ENCODE measurements around the gene SLC25A3. TPM values are rescaled to one million over a fixed set of nuclear protein-coding genes. Genes with fewer than 3 reads are reported as not detected.
A peak's percentile ranks its signal among the peaks of the same experiment; 100 is the strongest.
"Not testable (repeated sequence)": the region's sequence is repeated elsewhere in the genome, so short reads cannot be mapped to it uniquely, and the experiment has no call there.

SLC25A3 gene
- total and polyA plus RNA-seq, 2 experiments from 2014 or later, result 472 to 941 TPM

- no peaks in the 10 kb centered on the region for H3K9me3 ChIP-seq (ENCODE audit: low read depth)
- no peaks in the 10 kb centered on the region for H4K20me1 ChIP-seq (ENCODE audit: insufficient read depth)
- no peak overlapping the region for H2AFZ ChIP-seq
- H3K27ac ChIP-seq, result no peak overlapping the region
- H3F3A ChIP-seq (ENCODE audit: insufficient read depth), result peaks cover 6% of the 10 kb centered on the region; the same call in 1 of the 2 replicates
- no peak overlapping the region for H3K9ac ChIP-seq
- H3K9me2 ChIP-seq (ENCODE audit: insufficient read depth), result no peaks in the 10 kb centered on the region
- H3K36me3 ChIP-seq (ENCODE audit: low read depth), result no peaks in the 10 kb centered on the region
- in situ Hi-C loops (cut with MboI), result loop anchor here (25.0 kb wide), 1 partner anchor 413 kb away; no protein-coding TSS in a partner anchor
- TF ChIP-seq EZH2 (IDR thresholded peaks at IDR 0.05; ENCODE audit: insufficient read depth, poor library complexity, severe bottlenecking) (no peak), EZH2phosphoT487 (IDR thresholded peaks at IDR 0.05; ENCODE audit: insufficient read depth, low read depth) (no peak)
- H3K4me1 ChIP-seq (ENCODE audit: insufficient read depth), result no peaks in the 10 kb centered on the region
- WGBS, 2 experiments (ENCODE audit: low coverage in 1 of 2, low lambda C conversion rate in 2 of 2, missing lambda C conversion rate in 2 of 2), result 86 to 88% methylated on average over 1 of the region's 1 CpG
- H3K27me3 ChIP-seq (replicated peaks; ENCODE audit: insufficient read depth), result no peaks in the 10 kb centered on the region
- H3K4me3 ChIP-seq, result no peak overlapping the region
- no peaks in the 10 kb centered on the region for H3K79me2 ChIP-seq (ENCODE audit: insufficient read depth)
- H3K4me2 ChIP-seq (ENCODE audit: unreplicated experiment), result no peak overlapping the region
- DNase-seq, result peak; percentile 27
These were observed 19.4 kb upstream of the SLC25A3 start for GRCh38 chr12:98574110-98574509.

- no peaks in the 10 kb centered on the region for H3K9me2 ChIP-seq (ENCODE audit: insufficient read depth)
- H3K27me3 ChIP-seq (replicated peaks; ENCODE audit: insufficient read depth), result no peaks in the 10 kb centered on the region
- H3K4me3 ChIP-seq, result no peak overlapping the region
- H3K9ac ChIP-seq, result no peak overlapping the region
- H3K4me1 ChIP-seq (ENCODE audit: insufficient read depth), result no peaks in the 10 kb centered on the region
- H2AFZ ChIP-seq, result no peak overlapping the region
- no peaks in the 10 kb centered on the region for H3K36me3 ChIP-seq (ENCODE audit: low read depth)
- peaks cover 6% of the 10 kb centered on the region; the same call in 1 of the 2 replicates for H3F3A ChIP-seq (ENCODE audit: insufficient read depth)
- in situ Hi-C loops (cut with MboI), result no loop called here
- 74% methylated on average over 3 to 4 of the region's 4 CpGs for WGBS, 2 experiments (ENCODE audit: low coverage in 1 of 2, low lambda C conversion rate in 2 of 2, missing lambda C conversion rate in 2 of 2)
- H3K79me2 ChIP-seq (ENCODE audit: insufficient read depth), result no peaks in the 10 kb centered on the region
- no peak for DNase-seq
- no peak for TF ChIP-seq EZH2phosphoT487 (IDR thresholded peaks at IDR 0.05; ENCODE audit: insufficient read depth, low read depth)
- no peak for TF ChIP-seq EZH2 (IDR thresholded peaks at IDR 0.05; ENCODE audit: insufficient read depth, poor library complexity, severe bottlenecking)
- H3K27ac ChIP-seq, result no peak overlapping the region
- no peak overlapping the region for H3K4me2 ChIP-seq (ENCODE audit: unreplicated experiment)
- no peaks in the 10 kb centered on the region for H3K9me3 ChIP-seq (ENCODE audit: low read depth)
- no peaks in the 10 kb centered on the region for H4K20me1 ChIP-seq (ENCODE audit: insufficient read depth)
These were observed 18.5 kb upstream of the SLC25A3 start for GRCh38 chr12:98575013-98575412.

GRCh38 chr12:98576795-98577194 is 16.7 kb upstream of the SLC25A3 start:
- H3K9me3 ChIP-seq (ENCODE audit: low read depth); H3K4me2 ChIP-seq (ENCODE audit: unreplicated experiment); H3K27ac ChIP-seq; H3K27me3 ChIP-seq (replicated peaks; ENCODE audit: insufficient read depth); H3K4me1 ChIP-seq (ENCODE audit: insufficient read depth); H4K20me1 ChIP-seq (ENCODE audit: insufficient read depth); H3K4me3 ChIP-seq; H3K79me2 ChIP-seq (ENCODE audit: insufficient read depth); H3K9me2 ChIP-seq (ENCODE audit: insufficient read depth); H3K36me3 ChIP-seq (ENCODE audit: low read depth); in situ Hi-C loops (cut with MboI); H2AFZ ChIP-seq; DNase-seq; H3F3A ChIP-seq (ENCODE audit: insufficient read depth); H3K9ac ChIP-seq: not testable (repeated sequence)
- 67 to 70% methylated on average over 2 of the region's 2 CpGs for whole genome bisulfite sequencing, 2 experiments (ENCODE audit: low coverage in 1 of 2, low lambda C conversion rate in 2 of 2, missing lambda C conversion rate in 2 of 2)

GRCh38 chr12:98578392-98578791 is 15.1 kb upstream of the SLC25A3 start:
- WGBS, 2 experiments (ENCODE audit: low coverage in 1 of 2, low lambda C conversion rate in 2 of 2, missing lambda C conversion rate in 2 of 2), result 96 to 97% methylated on average over 1 of the region's 1 CpG
- H3K27me3 ChIP-seq (replicated peaks; ENCODE audit: insufficient read depth), result no peaks in the 10 kb centered on the region

GRCh38 chr12:98578821-98579220 is 14.7 kb upstream of the SLC25A3 start:
- DNase-seq, result peak; percentile 21
- in situ Hi-C loops (cut with MboI), result no loop called here
- Histone ChIP-seq H3K9me3 (ENCODE audit: low read depth) (no peaks in the 10 kb centered on the region), H3F3A (ENCODE audit: insufficient read depth) (peaks cover 6% of the 10 kb centered on the region; the same call in 1 of the 2 replicates), H3K4me2 (ENCODE audit: unreplicated experiment) (no peak overlapping the region), H4K20me1 (ENCODE audit: insufficient read depth) (no peaks in the 10 kb centered on the region), H3K27me3 (replicated peaks; ENCODE audit: insufficient read depth) (no peaks in the 10 kb centered on the region), H2AFZ (no peak overlapping the region), H3K79me2 (ENCODE audit: insufficient read depth) (no peaks in the 10 kb centered on the region), H3K9ac (no peak overlapping the region), H3K27ac (no peak overlapping the region), H3K9me2 (ENCODE audit: insufficient read depth) (no peaks in the 10 kb centered on the region), H3K4me3 (no peak overlapping the region), H3K36me3 (ENCODE audit: low read depth) (no peaks in the 10 kb centered on the region), H3K4me1 (ENCODE audit: insufficient read depth) (no peaks in the 10 kb centered on the region)
- no peak for TF ChIP-seq EZH2phosphoT487 (IDR thresholded peaks at IDR 0.05; ENCODE audit: insufficient read depth, low read depth)
- no peak for TF ChIP-seq EZH2 (IDR thresholded peaks at IDR 0.05; ENCODE audit: insufficient read depth, poor library complexity, severe bottlenecking)
- WGBS, 2 experiments (ENCODE audit: low coverage in 1 of 2, low lambda C conversion rate in 2 of 2, missing lambda C conversion rate in 2 of 2), result 67 to 73% methylated on average over 2 of the region's 2 CpGs

More at GRCh38 chr12:98578392-98578791, 15.1 kb upstream of the SLC25A3 start:
- no peaks in the 10 kb centered on the region for H3K4me1 ChIP-seq (ENCODE audit: insufficient read depth)
- H3K27ac ChIP-seq, result no peak overlapping the region
- H2AFZ ChIP-seq, result no peak overlapping the region
- H3K9me2 ChIP-seq (ENCODE audit: insufficient read depth), result no peaks in the 10 kb centered on the region
- H3F3A ChIP-seq (ENCODE audit: insufficient read depth), result peaks cover 6% of the 10 kb centered on the region; the same call in 1 of the 2 replicates
- TF ChIP-seq EZH2 (IDR thresholded peaks at IDR 0.05; ENCODE audit: insufficient read depth, poor library complexity, severe bottlenecking) (no peak), EZH2phosphoT487 (IDR thresholded peaks at IDR 0.05; ENCODE audit: insufficient read depth, low read depth) (no peak)
- H3K36me3 ChIP-seq (ENCODE audit: low read depth), result no peaks in the 10 kb centered on the region
- in situ Hi-C loops (cut with MboI), result no loop called here
- H3K79me2 ChIP-seq (ENCODE audit: insufficient read depth), result no peaks in the 10 kb centered on the region
- H3K9ac ChIP-seq, result no peak overlapping the region
- H4K20me1 ChIP-seq (ENCODE audit: insufficient read depth), result no peaks in the 10 kb centered on the region
- no peak overlapping the region for H3K4me3 ChIP-seq
- H3K4me2 ChIP-seq (ENCODE audit: unreplicated experiment), result no peak overlapping the region
- no peak for DNase-seq
- H3K9me3 ChIP-seq (ENCODE audit: low read depth), result no peaks in the 10 kb centered on the region
